WTC11 (cell line): Measurements from ENCODE around the gene TP53BP2. TPM values are rescaled to one million over a fixed set of nuclear protein-coding genes. Genes with fewer than 3 reads are reported as not detected.
"Not testable (repeated sequence)": the region's sequence is repeated elsewhere in the genome, so short reads cannot be mapped to it uniquely, and the experiment has no call there.

Source experiments
- ATAC-seq: fragments of 200-7000 bp; cut with Tn5 transposase; 2 replicates; pipeline ENCODE4 v1.10.0; 2021; ENCODE audit warnings: mild to moderate bottlenecking, moderate library complexity
- CTCF ChIA-PET: fragments of 300-600 bp; sonication (Branson Sonifier 250); formaldehyde crosslinking; loops from one replicate; lab custom pipeline; 2021; ENCODE audit warnings: antibody characterized with exemption; lab: Charles Lee
- POLR2A ChIA-PET: fragments of 350-600 bp; sonication (Branson Sonifier 250); formaldehyde crosslinking; loops from one replicate; lab custom pipeline; 2021; ENCODE audit warnings: antibody characterized with exemption; lab: Charles Lee
- DNase-seq: peaks from one replicate; pipeline ENCODE4 v3.0.0; 2021; ENCODE audit warnings: low spot score
- H3K27ac Mint-ChIP-seq: 2 replicates; pipeline ENCODE4 v1.8.0; 2021; ENCODE audit warnings: mixed read lengths
- H3K27me3 Mint-ChIP-seq: 2 replicates; pipeline ENCODE4 v1.8.0; 2021; ENCODE audit warnings: low read depth, mild to moderate bottlenecking, moderate library complexity, mixed read lengths
- H3K36me3 Mint-ChIP-seq: 2 replicates; pipeline ENCODE4 v1.8.0; 2021; ENCODE audit warnings: mixed read lengths
- H3K4me1 Mint-ChIP-seq: 2 replicates; pipeline ENCODE4 v1.8.0; 2022; ENCODE audit warnings: mixed read lengths
- H3K4me3 Mint-ChIP-seq: 2 replicates; pipeline ENCODE4 v1.8.0; 2021; ENCODE audit warnings: mild to moderate bottlenecking, moderate library complexity, mixed read lengths
- H3K9me3 Mint-ChIP-seq: 2 replicates; pipeline ENCODE4 v1.8.0; 2021; ENCODE audit warnings: mixed read lengths
- ARID4B ChIP-seq: sonication (generic); formaldehyde crosslinking; IDR thresholded peaks from 2 replicates; pipeline ENCODE4 v1.8.0; 2023; ENCODE audit warnings: missing genetic modification reagents, mild to moderate bottlenecking, borderline replicate concordance
- ATF2 ChIP-seq: sonication (generic); formaldehyde crosslinking; IDR thresholded peaks from 2 replicates; pipeline ENCODE4 v1.8.1; 2022; ENCODE audit warnings: low read depth, missing genetic modification reagents, borderline replicate concordance
- CREB1 ChIP-seq: sonication (generic); formaldehyde crosslinking; IDR thresholded peaks from 2 replicates; pipeline ENCODE4 v1.8.0; 2023; ENCODE audit warnings: mild to moderate bottlenecking, missing genetic modification reagents
- CREM ChIP-seq: sonication (generic); formaldehyde crosslinking; IDR thresholded peaks from 2 replicates; pipeline ENCODE4 v1.8.1; 2022; ENCODE audit warnings: mild to moderate bottlenecking, missing genetic modification reagents, moderate library complexity
- ESRRA ChIP-seq: sonication (generic); formaldehyde crosslinking; IDR thresholded peaks from 2 replicates; pipeline ENCODE4 v1.8.1; 2022; ENCODE audit warnings: mild to moderate bottlenecking, missing genetic modification reagents, borderline replicate concordance
- FOXJ3 ChIP-seq: sonication (generic); formaldehyde crosslinking; IDR thresholded peaks from 2 replicates; pipeline ENCODE4 v1.9.0; 2021; ENCODE audit warnings: missing genetic modification reagents, mild to moderate bottlenecking, borderline replicate concordance
- HMGA2 ChIP-seq: fragments of 250-450 bp; sonication (Bioruptor Pico); IDR thresholded peaks from 2 replicates; pipeline ENCODE4 v1.4.0; 2021; ENCODE audit warnings: mild to moderate bottlenecking, moderate library complexity
- MAX ChIP-seq: sonication (generic); formaldehyde crosslinking; IDR thresholded peaks from 2 replicates; pipeline ENCODE4 v1.8.0; 2022; ENCODE audit warnings: mild to moderate bottlenecking, missing genetic modification reagents
- NFYB ChIP-seq: sonication (generic); formaldehyde crosslinking; conservative IDR thresholded peaks from 2 replicates; pipeline ENCODE4 v1.8.0; 2022; ENCODE audit warnings: low read depth, missing genetic modification reagents
- PREB ChIP-seq: sonication (generic); formaldehyde crosslinking; IDR thresholded peaks from 2 replicates; pipeline ENCODE4 v1.8.1; 2022; ENCODE audit warnings: mild to moderate bottlenecking, missing genetic modification reagents, moderate library complexity, borderline replicate concordance
- PRRX2 ChIP-seq: fragments of 250-450 bp; sonication (Bioruptor Pico); IDR thresholded peaks from 2 replicates; pipeline ENCODE4 v1.8.0; 2021; ENCODE audit warnings: mild to moderate bottlenecking
- RORB ChIP-seq: fragments of 250-450 bp; sonication (Bioruptor Pico); IDR thresholded peaks from 2 replicates; pipeline ENCODE4 v1.9.0; 2021; ENCODE audit warnings: mild to moderate bottlenecking
- SP1 ChIP-seq: sonication (generic); formaldehyde crosslinking; conservative IDR thresholded peaks from 2 replicates; pipeline ENCODE4 v1.8.1; 2022; ENCODE audit warnings: missing genetic modification reagents
- TCF7 ChIP-seq: sonication (generic); formaldehyde crosslinking; IDR thresholded peaks from 2 replicates; pipeline ENCODE4 v1.8.0; 2022; ENCODE audit warnings: mild to moderate bottlenecking, low read depth, missing genetic modification reagents, moderate library complexity
- TEAD4 ChIP-seq: sonication (generic); formaldehyde crosslinking; IDR thresholded peaks from 2 replicates; pipeline ENCODE4 v1.8.0; 2022; ENCODE audit warnings: mild to moderate bottlenecking, missing genetic modification reagents
- TP53 ChIP-seq: sonication (generic); formaldehyde crosslinking; IDR thresholded peaks from 2 replicates; pipeline ENCODE4 v1.8.1; 2023; ENCODE audit warnings: mild to moderate bottlenecking, missing genetic modification reagents
- ZNF138 ChIP-seq: sonication (generic); formaldehyde crosslinking; conservative IDR thresholded peaks from 2 replicates; pipeline ENCODE4 v1.8.1; 2022; ENCODE audit warnings: mild to moderate bottlenecking, moderate library complexity, missing genetic modification reagents
- ZNF281 ChIP-seq: sonication (generic); formaldehyde crosslinking; IDR thresholded peaks from 2 replicates; pipeline ENCODE4 v1.8.0; 2023; ENCODE audit warnings: mild to moderate bottlenecking, missing genetic modification reagents
- ZNF423 ChIP-seq: fragments of 250-450 bp; sonication (Bioruptor Pico); IDR thresholded peaks from 2 replicates; pipeline ENCODE4 v2.1.2; 2022; ENCODE audit warnings: mild to moderate bottlenecking, moderate library complexity
- ZNF512 ChIP-seq: sonication (generic); formaldehyde crosslinking; IDR thresholded peaks from 2 replicates; pipeline ENCODE4 v1.8.1; 2022; ENCODE audit warnings: missing genetic modification reagents, borderline replicate concordance
- total RNA-seq: library from RNA; stranded (reverse); gene quantifications from 3 replicates; pipeline ENCODE4 v1.2.3, GENCODE V29; 2021

The TP53BP2 gene
- total RNA-seq, 1 experiment from 2014 or later, result 42.7 TPM

GRCh38 chr1:223810586-223810985 lies 35.2 kb downstream of the TP53BP2 start:
- ChIA-PET CTCF (interaction anchor here (2.4 kb wide), 1 partner anchor 14 kb away, joined by 5 read pairs; no protein-coding TSS in a partner anchor), POLR2A (no interaction called here)
- no peak overlapping the region for H3K27ac Mint-ChIP-seq
- peaks cover 8% of the 10 kb centered on the region for H3K9me3 Mint-ChIP-seq
- peaks cover 63% of the 10 kb centered on the region for H3K36me3 Mint-ChIP-seq
- no peaks in the 10 kb centered on the region for H3K27me3 Mint-ChIP-seq
- TF ChIP-seq TP53 (CRISPR knock-in tag), result no peak
- no peak for TF ChIP-seq PREB (CRISPR knock-in tag)
- TF ChIP-seq ZNF512 (CRISPR knock-in tag), result no peak
- no peak for TF ChIP-seq FOXJ3
- no peak for TF ChIP-seq HMGA2 (CRISPR knock-in tag)
- TF ChIP-seq ZNF281 (CRISPR knock-in tag), result no peak
- TF ChIP-seq ZNF138, result no peak
- no peak for TF ChIP-seq PRRX2 (CRISPR knock-in tag)
- TF ChIP-seq ESRRA, result no peak
- TF ChIP-seq ZNF423 (CRISPR knock-in tag), result no peak
- no peak overlapping the region for H3K4me3 Mint-ChIP-seq
- ATAC-seq (no peak), DNase-seq (no peak)
- no peaks in the 10 kb centered on the region for H3K4me1 Mint-ChIP-seq

- H3K27me3 Mint-ChIP-seq, CTCF ChIA-PET, POLR2A ChIA-PET, DNase-seq, H3K4me1 Mint-ChIP-seq, H3K4me3 Mint-ChIP-seq, H3K9me3 Mint-ChIP-seq, H3K27ac Mint-ChIP-seq, ATAC-seq: not testable (repeated sequence)
- peaks cover 63% of the 10 kb centered on the region for H3K36me3 Mint-ChIP-seq
These were observed 35.8 kb downstream of the TP53BP2 start for GRCh38 chr1:223809905-223810304.

GRCh38 chr1:223803211-223803610 lies 42.5 kb downstream of the TP53BP2 start:
- no peak for ATAC-seq
- CTCF ChIA-PET, result interaction anchor here (1.2 kb wide), 1 partner anchor 43 kb away, joined by 4 read pairs; the partner anchor contains the start of gene TP53BP2
- TF ChIP-seq TEAD4 (CRISPR knock-in tag) (no peak), ZNF512 (CRISPR knock-in tag) (no peak), CREB1 (no peak), CREM (no peak), RORB (CRISPR knock-in tag) (no peak), ATF2 (CRISPR knock-in tag) (no peak), NFYB (CRISPR knock-in tag) (no peak), MAX (CRISPR knock-in tag) (no peak), ZNF423 (CRISPR knock-in tag) (no peak), TCF7 (no peak), SP1 (no peak), ARID4B (CRISPR knock-in tag) (no peak)

More at GRCh38 chr1:223803211-223803610, 42.5 kb downstream of the TP53BP2 start:
- POLR2A ChIA-PET, result no interaction called here
- no peak overlapping the region for H3K27ac Mint-ChIP-seq
- H3K4me1 Mint-ChIP-seq, result no peaks in the 10 kb centered on the region
- DNase-seq, result no peak
- no peak overlapping the region for H3K4me3 Mint-ChIP-seq
- H3K36me3 Mint-ChIP-seq, result peaks cover 71% of the 10 kb centered on the region
- H3K27me3 Mint-ChIP-seq, result no peaks in the 10 kb centered on the region
- peaks cover 8% of the 10 kb centered on the region for H3K9me3 Mint-ChIP-seq
